Stimulated activated CD4-positive, alpha-beta T cell treated with anti-CD3 and anti-CD28 coated beads, Interleukin-2, amount 100 ng/mL, for 4 hours (primary cell): ENCODE measurements around the gene DKC1.
A peak's percentile ranks its signal among the peaks of the same experiment; 100 is the strongest.

Experiments
- DNase-seq: peaks from one replicate; pipeline ENCODE4 v3.0.0-alpha.2; 2020; ENCODE audit warnings: low read depth

The DKC1 gene

GRCh38 chrX:154737136-154737535 is 25.5 kb upstream of the DKC1 start:
- no peak for DNase-seq

GRCh38 chrX:154738011-154738738 is 24.5 kb upstream of the DKC1 start:
- DNase-seq, result no peak

- DNase-seq, result no peak
These were observed 22.7 kb upstream of the DKC1 start for GRCh38 chrX:154739952-154740465.

GRCh38 chrX:154742613-154743012 is 20.1 kb upstream of the DKC1 start:
- no peak for DNase-seq

GRCh38 chrX:154748712-154749339 is 13.8 kb upstream of the DKC1 start:
- DNase-seq, result no peak

- no peak for DNase-seq
These were observed 12.8 kb upstream of the DKC1 start for GRCh38 chrX:154749856-154750255.

- no peak for DNase-seq
These were observed 12.1 kb upstream of the DKC1 start, which contains the start of gene GAB3 for GRCh38 chrX:154750301-154751202. Gene GAB3 (minus strand): TSS chrX:154751077. CDS start chrX:154751025, 52 bp downstream.

- DNase-seq, result no peak
These were observed 11.4 kb upstream of the DKC1 start for GRCh38 chrX:154751203-154751668.

- DNase-seq, result no peak
These were observed 10.9 kb upstream of the DKC1 start for GRCh38 chrX:154751669-154752271.

GRCh38 chrX:154758696-154759095 is 4.0 kb upstream of the DKC1 start:
- DNase-seq, result no peak

- DNase-seq, result no peak
These were observed 607 bp upstream of the DKC1 start for GRCh38 chrX:154761977-154762536.

- no peak for DNase-seq
These were observed 12.0 kb downstream of the DKC1 start for GRCh38 chrX:154774622-154775021.

GRCh38 chrX:154775419-154776349 is 13.0 kb downstream of the DKC1 start:
- DNase-seq, result peak; percentile 45

GRCh38 chrX:154776753-154777152 is 14.1 kb downstream of the DKC1 start:
- DNase-seq, result no peak

- DNase-seq, result no peak
These were observed 16.6 kb downstream of the DKC1 start for GRCh38 chrX:154779261-154779660.

- DNase-seq, result no peak
These were observed 18.3 kb downstream of the DKC1 start for GRCh38 chrX:154780968-154781367.

GRCh38 chrX:154784149-154784995 is 21.7 kb downstream of the DKC1 start:
- no peak for DNase-seq

GRCh38 chrX:154785716-154786115 is 23.1 kb downstream of the DKC1 start:
- no peak for DNase-seq

GRCh38 chrX:154791467-154791866 is 28.8 kb downstream of the DKC1 start:
- DNase-seq, result no peak
